Skeletal muscle cell (primary cell): ENCODE data around the gene C4BPA.
A peak's percentile ranks its signal among the peaks of the same experiment; 100 is the strongest.

Experiments used
- DNase-seq: peaks from one replicate; pipeline ENCODE4 v3.0.0-alpha.2; 2010; ENCODE audit warnings: low read depth
- H3K4me3 ChIP-seq: 2 replicates; pipeline ENCODE4 v1.5.1; 2011; ENCODE audit warnings: low read depth, mild to moderate bottlenecking, control low read depth, low read length, moderate library complexity

The C4BPA gene

GRCh38 chr1:207103892-207104373, at the start of gene C4BPA:
Gene C4BPA (plus strand): TSS chr1:207104233. CDS start chr1:207113026, 8,793 bp downstream.
- H3K4me3 ChIP-seq = no peak within 1 kb of the TSS
- no peak for DNase-seq

- no peak overlapping the region for H3K4me3 ChIP-seq
These were observed 49.5 kb upstream of the C4BPA start for GRCh38 chr1:207054491-207054890.

GRCh38 chr1:207055386-207056001, 48.5 kb upstream of the C4BPA start:
- no peak for DNase-seq
- no peak overlapping the region for H3K4me3 ChIP-seq

More at GRCh38 chr1:207054491-207054890, 49.5 kb upstream of the C4BPA start:
- no peak for DNase-seq

- no peak overlapping the region for H3K4me3 ChIP-seq
- no peak for DNase-seq
These were observed 47.4 kb upstream of the C4BPA start for GRCh38 chr1:207056673-207057072.

GRCh38 chr1:207058252-207058651, 45.8 kb upstream of the C4BPA start:
- no peak overlapping the region for H3K4me3 ChIP-seq
- no peak for DNase-seq

GRCh38 chr1:207058878-207059867, 44.9 kb upstream of the C4BPA start:
- peak; percentile 14 for DNase-seq

GRCh38 chr1:207059881-207060280, 44.2 kb upstream of the C4BPA start:
- no peak overlapping the region for H3K4me3 ChIP-seq
- DNase-seq = no peak

More at GRCh38 chr1:207058878-207059867, 44.9 kb upstream of the C4BPA start:
- H3K4me3 ChIP-seq = no peak overlapping the region

GRCh38 chr1:207060596-207060995, 43.4 kb upstream of the C4BPA start:
- no peak overlapping the region for H3K4me3 ChIP-seq

GRCh38 chr1:207062058-207062457, 42.0 kb upstream of the C4BPA start:
- DNase-seq = no peak
- H3K4me3 ChIP-seq = no peak overlapping the region

More at GRCh38 chr1:207060596-207060995, 43.4 kb upstream of the C4BPA start:
- DNase-seq = no peak

- no peak for DNase-seq
- no peak overlapping the region for H3K4me3 ChIP-seq
These were observed 41.0 kb upstream of the C4BPA start for GRCh38 chr1:207063014-207063413.

GRCh38 chr1:207064561-207064960, 39.5 kb upstream of the C4BPA start:
- no peak for DNase-seq
- no peak overlapping the region for H3K4me3 ChIP-seq

- no peak overlapping the region for H3K4me3 ChIP-seq
- DNase-seq = no peak
These were observed 36.8 kb upstream of the C4BPA start for GRCh38 chr1:207067185-207067584.

- no peak overlapping the region for H3K4me3 ChIP-seq
- no peak for DNase-seq
These were observed 36.4 kb upstream of the C4BPA start for GRCh38 chr1:207067665-207068064.

- no peak overlapping the region for H3K4me3 ChIP-seq
- no peak for DNase-seq
These were observed 35.0 kb upstream of the C4BPA start for GRCh38 chr1:207069061-207069460.

- H3K4me3 ChIP-seq = no peak overlapping the region
- DNase-seq = no peak
These were observed 34.1 kb upstream of the C4BPA start for GRCh38 chr1:207069858-207070506.

GRCh38 chr1:207070811-207071210, 33.2 kb upstream of the C4BPA start:
- DNase-seq = no peak
- H3K4me3 ChIP-seq = no peak overlapping the region

- no peak for DNase-seq
- no peak overlapping the region for H3K4me3 ChIP-seq
These were observed 32.6 kb upstream of the C4BPA start for GRCh38 chr1:207071426-207071825.

- H3K4me3 ChIP-seq = no peak overlapping the region
- DNase-seq = no peak
These were observed 31.8 kb upstream of the C4BPA start for GRCh38 chr1:207072233-207072632.

GRCh38 chr1:207073906-207074820, 29.9 kb upstream of the C4BPA start:
- no peak for DNase-seq
- no peak overlapping the region for H3K4me3 ChIP-seq
